H1 (cell line): ENCODE results near the gene ABCD1. TPM values are rescaled to one million over a fixed set of nuclear protein-coding genes. Genes with fewer than 3 reads are reported as not detected.

Experiments
- CTCF ChIA-PET: fragments of 300-600 bp; sonication (Branson Sonifier 250); formaldehyde crosslinking; loops from one replicate; lab custom pipeline; 2021; ENCODE audit not compliant: partially characterized antibody; lab: Charles Lee
- POLR2A ChIA-PET: fragments of 300-600 bp; sonication (Branson Sonifier 250); formaldehyde crosslinking; loops from one replicate; lab custom pipeline; 2021; ENCODE audit warnings: inconsistent platforms; ENCODE audit not compliant: partially characterized antibody; lab: Charles Lee
- DNase-seq, 2 experiments: peaks; one replicate each; pipeline versions ENCODE4 v3.0.0 to v3.0.0-alpha.2; 2010 to 2022; ENCODE audit warnings: low spot score in 2 of 2, low read depth in 1 of 2, mixed read lengths in 1 of 2
- FAIRE-seq: peaks from 2 replicates; lab custom pipeline; 2011; peaks lifted over from hg19 to GRCh38; lab: Jason Lieb, UNC
- H2AFZ ChIP-seq: 2 replicates; pipeline ENCODE4 v1.8.1; 2012; ENCODE audit warnings: low read length, inconsistent platforms
- H2AK5ac ChIP-seq: 2 replicates; pipeline ENCODE4 v1.6.1; 2013; ENCODE audit warnings: low read depth, low read length
- H2BK120ac ChIP-seq: replicated peaks from 2 replicates; pipeline ENCODE3; 2013; ENCODE audit warnings: low read depth, low read length, inconsistent platforms
- H2BK12ac ChIP-seq: 2 replicates; pipeline ENCODE4 v1.6.1; 2013; ENCODE audit warnings: low read depth, low read length
- H2BK15ac ChIP-seq: 2 replicates; pipeline ENCODE4 v1.6.1; 2013; ENCODE audit warnings: low read length
- H2BK20ac ChIP-seq: 2 replicates; pipeline ENCODE4 v1.6.1; 2013; ENCODE audit warnings: low read length
- H2BK5ac ChIP-seq: 2 replicates; pipeline ENCODE4 v1.6.1; 2013; ENCODE audit warnings: low read depth, low read length
- H3K14ac ChIP-seq: 2 replicates; pipeline ENCODE4 v1.6.1; 2013; ENCODE audit warnings: inconsistent platforms; ENCODE audit not compliant: insufficient read length
- H3K18ac ChIP-seq: 2 replicates; pipeline ENCODE4 v1.6.1; 2013; ENCODE audit warnings: low read length; ENCODE audit errors: extremely low read depth
- H3K23ac ChIP-seq: 2 replicates; pipeline ENCODE4 v1.6.1; 2013; ENCODE audit warnings: inconsistent platforms; ENCODE audit not compliant: insufficient read length
- H3K23me2 ChIP-seq: 2 replicates; pipeline ENCODE4 v1.6.1; 2013; ENCODE audit warnings: low read depth, low read length
- H3K27ac ChIP-seq: 2 replicates; pipeline ENCODE4 v1.6.1; 2011; ENCODE audit warnings: low read depth, low read length, inconsistent platforms
- H3K27me3 ChIP-seq, 4 experiments: replicated peaks in 1 of 4; 1 replicate in 1 of 4; 2 replicates in 3 of 4; pipeline versions ENCODE4 v1.6.1 to v1.8.1; 2011 to 2013; ENCODE audit warnings: low read length in 3 of 4, mild to moderate bottlenecking in 3 of 4, inconsistent platforms in 2 of 4, mixed read lengths in 2 of 4, moderate library complexity in 1 of 4; ENCODE audit not compliant: control insufficient read depth in 3 of 4, insufficient read depth in 3 of 4; ENCODE audit errors: extremely low read depth in 1 of 4
- H3K36me3 ChIP-seq, 4 experiments: 2 replicates each; pipeline versions ENCODE4 v1.6.1 to v1.8.1; 2011 to 2013; ENCODE audit warnings: mild to moderate bottlenecking in 4 of 4, low read length in 3 of 4, moderate library complexity in 2 of 4, control low read depth in 1 of 4, inconsistent platforms in 1 of 4; ENCODE audit not compliant: insufficient read depth in 4 of 4, control insufficient read depth in 2 of 4
- H3K4ac ChIP-seq: replicated peaks from 2 replicates; pipeline ENCODE3; 2013; ENCODE audit warnings: low read length, low read depth, mixed read lengths, inconsistent platforms; ENCODE audit not compliant: insufficient read length
- H3K4me1 ChIP-seq, 4 experiments: replicated peaks in 1 of 4; 1 replicate in 1 of 4; 2 replicates in 3 of 4; pipeline versions ENCODE4 v1.6.1 to v1.8.1; 2011 to 2013; ENCODE audit warnings: low read length in 3 of 4, inconsistent platforms in 2 of 4, mixed read lengths in 1 of 4; ENCODE audit not compliant: insufficient read depth in 4 of 4, control insufficient read depth in 3 of 4
- H3K4me2 ChIP-seq, 2 experiments: 2 replicates each; pipeline versions ENCODE4 v1.6.1 to v1.8.1; 2011 to 2013; ENCODE audit warnings: low read depth in 2 of 2, low read length in 2 of 2, control low read depth in 1 of 2, inconsistent platforms in 1 of 2, mild to moderate bottlenecking in 1 of 2; ENCODE audit not compliant: insufficient read depth in 1 of 2
- H3K4me3 ChIP-seq, 4 experiments: fragments of 200-600, 300-600 bp in 1 of 4; sonication (generic), shearing (Covaris generic), sonication (Bioruptor Twin) in 1 of 4; 2 replicates each; pipeline versions ENCODE4 v1.5.1 to v1.8.1; 2011 to 2016; ENCODE audit warnings: low read length in 4 of 4, low read depth in 3 of 4, control low read depth in 2 of 4, inconsistent platforms in 2 of 4, mild to moderate bottlenecking in 2 of 4, mixed read lengths in 1 of 4, moderate library complexity in 1 of 4; ENCODE audit not compliant: insufficient read depth in 2 of 4; ENCODE audit errors: extremely low read depth in 1 of 4
- H3K56ac ChIP-seq: replicated peaks from 2 replicates; pipeline ENCODE3; 2013; ENCODE audit warnings: low read depth, mild to moderate bottlenecking, mixed read lengths, low read length, inconsistent platforms; ENCODE audit not compliant: insufficient read length
- H3K79me1 ChIP-seq: 2 replicates; pipeline ENCODE4 v1.6.1; 2013; ENCODE audit warnings: low read depth, low read length, control low read depth
- H3K79me2 ChIP-seq, 2 experiments: 2 replicates each; pipeline versions ENCODE4 v1.6.1 to v1.8.1; 2012 to 2013; ENCODE audit warnings: low read length in 2 of 2, mild to moderate bottlenecking in 2 of 2, inconsistent platforms in 1 of 2; ENCODE audit not compliant: insufficient read depth in 2 of 2, control insufficient read depth in 1 of 2
- H3K9ac ChIP-seq, 4 experiments: replicated peaks in 1 of 4; 1 replicate in 1 of 4; 2 replicates in 3 of 4; pipeline versions ENCODE4 v1.6.1 to v1.8.1; 2011 to 2013; ENCODE audit warnings: low read depth in 3 of 4, low read length in 3 of 4, control low read depth in 2 of 4, mild to moderate bottlenecking in 2 of 4, moderate library complexity in 2 of 4, inconsistent platforms in 1 of 4; ENCODE audit errors: extremely low read depth in 1 of 4
- H3K9me3 ChIP-seq, 2 experiments: 2 replicates each; pipeline versions ENCODE4 v1.6.1 to v1.8.1; 2012 to 2013; ENCODE audit warnings: mild to moderate bottlenecking in 2 of 2, moderate library complexity in 2 of 2, control low read depth in 1 of 2, inconsistent platforms in 1 of 2, low read depth in 1 of 2, low read length in 1 of 2, mixed read lengths in 1 of 2; ENCODE audit not compliant: insufficient read depth in 2 of 2
- H4K20me1 ChIP-seq, 2 experiments: replicated peaks in 1 of 2; 2 replicates each; pipeline versions ENCODE3 to v1.8.1; 2011 to 2013; ENCODE audit warnings: inconsistent platforms in 2 of 2, low read length in 2 of 2, mild to moderate bottlenecking in 1 of 2; ENCODE audit not compliant: insufficient read depth in 2 of 2, control insufficient read depth in 1 of 2
- H4K5ac ChIP-seq: 2 replicates; pipeline ENCODE4 v1.6.1; 2013; ENCODE audit warnings: low read length, low read depth, mixed read lengths, inconsistent platforms; ENCODE audit not compliant: insufficient read length
- H4K8ac ChIP-seq: 2 replicates; pipeline ENCODE4 v1.8.0; 2013; ENCODE audit warnings: mild to moderate bottlenecking, moderate library complexity, low read length, inconsistent platforms; ENCODE audit not compliant: insufficient read depth; ENCODE audit errors: extremely low read depth
- H4K91ac ChIP-seq: replicated peaks from 2 replicates; pipeline ENCODE3; 2013; ENCODE audit warnings: low read length, mixed read lengths, inconsistent platforms; ENCODE audit not compliant: insufficient read length
- CTCF ChIP-seq, 3 experiments: IDR thresholded peaks; 1 replicate in 2 of 3; 2 replicates in 1 of 3; pipeline versions ENCODE4 v1.5.1 to v1.6.1; 2011; ENCODE audit warnings: low read length in 3 of 3, mild to moderate bottlenecking in 3 of 3, inconsistent platforms in 2 of 3, low read depth in 1 of 3, moderate library complexity in 1 of 3; ENCODE audit not compliant: insufficient read depth in 1 of 3; ENCODE audit errors: control extremely low read depth in 1 of 3
- EP300 ChIP-seq, 2 experiments: IDR thresholded peaks; 1 replicate in 1 of 2; 2 replicates in 1 of 2; pipeline ENCODE4 v1.6.1; 2011 to 2012; ENCODE audit warnings: low read depth in 2 of 2, low read length in 2 of 2, mild to moderate bottlenecking in 2 of 2, borderline replicate concordance in 1 of 2, inconsistent platforms in 1 of 2, moderate library complexity in 1 of 2
- EZH2 ChIP-seq: fragments of 200-600 bp; sonication (generic); IDR thresholded peaks from 2 replicates; pipeline ENCODE4 v1.7.1; 2012; ENCODE audit warnings: low read depth, mild to moderate bottlenecking, moderate library complexity, low read length, inconsistent platforms; ENCODE audit not compliant: severe bottlenecking
- HDAC6 ChIP-seq: IDR thresholded peaks from one replicate; pipeline ENCODE4 v1.7.1; 2012; ENCODE audit warnings: low read depth, mild to moderate bottlenecking, inconsistent platforms, low read length, moderate library complexity
- PHF8 ChIP-seq: fragments of 200-600 bp; sonication (generic); conservative IDR thresholded peaks from 2 replicates; pipeline ENCODE4 v1.7.1; 2012; ENCODE audit warnings: low read depth, mild to moderate bottlenecking, inconsistent platforms, low read length, moderate library complexity
- SIX5 ChIP-seq: IDR thresholded peaks from 2 replicates; pipeline ENCODE4 v1.6.1; 2011; ENCODE audit warnings: mild to moderate bottlenecking, low read depth, low read length
- SP1 ChIP-seq: IDR thresholded peaks from 2 replicates; pipeline ENCODE4 v1.6.1; 2011; ENCODE audit warnings: low read depth, low read length
- SP4 ChIP-seq: IDR thresholded peaks from 2 replicates; pipeline ENCODE4 v1.6.1; 2012; ENCODE audit warnings: low read length, inconsistent platforms
- SUZ12 ChIP-seq: fragments of 200-600 bp; sonication (generic); IDR thresholded peaks from 2 replicates; pipeline ENCODE4 v1.6.1; 2012; ENCODE audit warnings: mild to moderate bottlenecking, inconsistent platforms, low read length, moderate library complexity, mixed read lengths
- TEAD4 ChIP-seq: IDR thresholded peaks from 2 replicates; pipeline ENCODE4 v1.6.1; 2012; ENCODE audit warnings: low read depth, low read length, inconsistent platforms, mixed read lengths
- YY1 ChIP-seq: IDR thresholded peaks from 2 replicates; pipeline ENCODE4 v1.6.1; 2011; ENCODE audit warnings: low read depth, mild to moderate bottlenecking, low read length
- WGBS, 2 experiments: shearing (Covaris generic) in 1 of 2; methylation state at CpG; one replicate each; pipeline versions ENCODE4 v1.1.6 to v1.1.7; 2013 to 2015; ENCODE audit warnings: low lambda C conversion rate in 2 of 2, mixed read lengths in 2 of 2, inconsistent platforms in 1 of 2, low coverage in 1 of 2, missing lambda C conversion rate in 1 of 2; ENCODE audit not compliant: insufficient replicate concordance in 2 of 2, insufficient coverage in 1 of 2, insufficient read length in 1 of 2; ENCODE audit errors: extremely low coverage in 1 of 2, missing lambda C conversion rate in 1 of 2; 5-methylcytosine and 5-hydroxymethylcytosine counted together
- polyA plus RNA-seq, 7 experiments: library from polyadenylated mRNA; depleted of rRNA in 3 of 7; stranded (reverse) in 5 of 7; unstranded in 2 of 7; fragments of >200 nt in 5 of 7; fragments of 200-250 nt in 2 of 7; gene quantifications; 1 replicate in 5 of 7; 2 replicates in 1 of 7; 4 replicates in 1 of 7; pipeline versions ENCODE4 v1.2.1 to v1.2.3, GENCODE V29; 2011 to 2013; ENCODE audit warnings: missing spikeins in 2 of 7, mixed read lengths in 2 of 7
- total RNA-seq: library from RNA; stranded (reverse); fragmentation: NEBNext Ultra II Directional; extraction: Animal tissue kit (Norgen Biotek cat#: 25700); gene quantifications from 2 replicates; pipeline ENCODE4 v1.2.1, GENCODE V29; 2021

Gene ABCD1
- total and polyA plus RNA-seq, 2 of the 8 experiments (the other 6 are each of a cell fraction or from before 2014, with no cell fraction given) = 3.1 to 6.6 TPM

GRCh38 chrX:153793291-153793690, 68.6 kb downstream of the ABCD1 start:
- Histone ChIP-seq H2BK5ac (no peak overlapping the region), H4K91ac (no peak overlapping the region), H3K4me2 (peak overlapping the region; percentile 59 to 85), H2BK15ac (no peak overlapping the region), H3K79me2 (peaks cover 0 to 34% of the 10 kb centered on the region in 2 experiments; a peak in 1 of 4 replicates), H3K27me3 (no peaks in the 10 kb centered on the region), H3K27ac (no peak overlapping the region), H3K4ac (no peak overlapping the region), H4K20me1 (peaks cover 0 to 6% of the 10 kb centered on the region in 2 experiments), H3K4me3 (peak overlapping the region; percentile 77 to 92 (median 83); a peak in 7 of 8 replicates), H3K36me3 (peaks cover 0 to 21% (median 3%) of the 10 kb centered on the region in 4 experiments; a peak in 3 of 8 replicates), H3K9ac (peak overlapping the region in 1 of 4 experiments; percentile 43; a peak in 3 of 7 replicates), H4K8ac (no peak overlapping the region), H3K23ac (no peak overlapping the region), H3K4me1 (peaks cover 0 to 17% (median 6%) of the 10 kb centered on the region in 4 experiments; a peak in 4 of 7 replicates), H2BK20ac (no peak overlapping the region), H2AK5ac (no peak overlapping the region), H3K79me1 (no peaks in the 10 kb centered on the region; the same call in none of the 2 replicates), H3K56ac (no peak overlapping the region), H3K23me2 (peaks cover 2% of the 10 kb centered on the region; the same call in 1 of the 2 replicates), H3K14ac (no peak overlapping the region), H3K18ac (no peak overlapping the region), H4K5ac (no peak overlapping the region), H2AFZ (no peak overlapping the region), H3K9me3 (no peaks in the 10 kb centered on the region), H2BK12ac (no peak overlapping the region), H2BK120ac (no peak overlapping the region)
- POLR2A ChIA-PET = interaction anchor here (0.7 to 2.2 kb wide), 6 partner anchors 9 to 175 kb away, joined by 3 to 10 read pairs (median 3); partner anchors contain the start of gene NAA10
- no peak for FAIRE-seq
- 62% methylated on average over 4 of the region's 7 CpGs; no CpG with 5 or more reads in 1 of the 2 experiments for WGBS, 2 experiments
- no peak for DNase-seq
- CTCF ChIA-PET = interaction anchor here (0.8 kb wide), 1 partner anchor 25 kb away, joined by 3 read pairs; no protein-coding TSS in a partner anchor
- TF ChIP-seq PHF8 (no peak), SUZ12 (no peak), TEAD4 (no peak), EZH2 (no peak), CTCF (IDR thresholded peaks at IDR 0.05; ENCODE audit: control extremely low read depth in 1 of 3, insufficient read depth in 1 of 3, low read depth in 1 of 3, low read length in 3 of 3) (no peak), EP300 (IDR thresholded peaks at IDR 0.05; ENCODE audit: borderline replicate concordance in 1 of 2, low read depth in 2 of 2, low read length in 2 of 2) (no peak), SP1 (no peak), YY1 (no peak), HDAC6 (no peak), SIX5 (no peak), SP4 (no peak)
